Heart left ventricle (tissue), 13 donors: ENCODE data around the gene NUAK2.

ENCODE experiments used
- CTCF ChIP-seq, 12 donors: fragments of 200-600 bp; sonication (generic) in 4 of 12; IDR thresholded peaks; one replicate each; pipeline versions ENCODE4 v1.5.0 to v1.8.0; 2018 to 2022; ENCODE audit warnings: antibody characterized with exemption in 12 of 12, mild to moderate bottlenecking in 5 of 12
- POLR2A ChIP-seq, 2 donors: fragments of 450-650 bp; IDR thresholded peaks; one replicate each; pipeline ENCODE4 v1.6.1; 2017; ENCODE audit warnings: antibody characterized with exemption in 2 of 2, mild to moderate bottlenecking in 2 of 2, moderate library complexity in 2 of 2
- donor health status: ischemic (EF 13 %, LVEDD 7.1; RV severe dilation, severe dysfunction).
- donor health status: DM: no; HTN: yes; CAD: no.
- donor health status: DM: no; HTN: no; CAD: no.
- donor health status: ischemic (EF 25% LVEDD 6.9; RV normal size, moderate dysfunction).
- donor health status: ischemic (EF 25% LVEDD 5.7; RV mildly dilated, moderate dysfunction).
- donor health status: ischemic (EF 35%, LVEDD 5.7; RV mildly dilated, moderate dysfunction).
- donor health status: nonischemic (EF 11% LVEDD 7.7; RV severe dilation, severe dysfunction).
- donor health status: DM: yes; HTN: yes; CAD: no.
- donor health status: PGD.
- donor health status: ischemic (EF 29% LVEDD 5.4; RV normal size, mild dysfunction).
- donor health status: nonischemic (EF 23%, LVEDD 6.1; RV moderate dilation, normal function).

GRCh38 chr1:205296154-205296553 is 25.4 kb downstream of the NUAK2 start:
- TF ChIP-seq CTCF (IDR thresholded peaks at IDR 0.05) (no peak), POLR2A (IDR thresholded peaks at IDR 0.05) (no peak)
